Ovary (tissue), 9 donors: Measurements from ENCODE around the gene FUT4. TPM values are rescaled to one million over a fixed set of nuclear protein-coding genes. Genes with fewer than 3 reads are reported as not detected.
"Not testable (repeated sequence)": the region's sequence is repeated elsewhere in the genome, so short reads cannot be mapped to it uniquely, and the experiment has no call there.

ENCODE experiments used
- DNase-seq, 5 donors: peaks; one replicate each; pipeline ENCODE4 v3.0.0-alpha.2; 2019 to 2020
- H3K27ac ChIP-seq, 2 donors: fragments of 200-600 bp; one replicate each; pipeline versions ENCODE4 v1.5.1 to v1.8.0; 2019 to 2022
- H3K27me3 ChIP-seq: fragments of 200-600 bp; one replicate; pipeline ENCODE4 v1.8.0; 2022
- H3K36me3 ChIP-seq: fragments of 200-600 bp; sonication (generic); one replicate; pipeline ENCODE4 v1.5.1; 2019
- H3K4me1 ChIP-seq: one replicate; pipeline ENCODE4 v1.8.1; 2013; ENCODE audit warnings: mild to moderate bottlenecking, moderate library complexity; ENCODE audit not compliant: insufficient read depth
- H3K4me3 ChIP-seq: fragments of 200-600 bp; sonication (generic); one replicate; pipeline ENCODE4 v1.5.1; 2017
- H3K9me3 ChIP-seq, 2 donors: fragments of 200-600 bp in 1 of 2; sonication (generic) in 1 of 2; one replicate each; pipeline versions ENCODE4 v1.5.1 to v1.8.1; 2013 to 2019; ENCODE audit warnings: mild to moderate bottlenecking in 1 of 2, moderate library complexity in 1 of 2
- CTCF ChIP-seq, 3 donors: fragments of 450-650 bp in 2 of 3; fragments of 200-600 bp in 1 of 3; IDR thresholded peaks; one replicate each; pipeline versions ENCODE4 v1.5.1 to v1.8.0; 2016 to 2022; ENCODE audit warnings: antibody characterized with exemption in 3 of 3, mild to moderate bottlenecking in 1 of 3
- EP300 ChIP-seq: sonication (generic); formaldehyde crosslinking; IDR thresholded peaks from one replicate; pipeline ENCODE4 v1.6.1; 2017; ENCODE audit warnings: antibody characterized with exemption
- POLR2A ChIP-seq: fragments of 450-650 bp; IDR thresholded peaks from one replicate; pipeline ENCODE4 v1.6.1; 2017; ENCODE audit warnings: antibody characterized with exemption, mild to moderate bottlenecking, moderate library complexity
- WGBS, 3 donors: extraction: QIAGEN DNeasy Blood & Tissue Kit in 1 of 3; methylation state at CpG; one replicate each; pipeline versions ENCODE4 v1.1.5 to v1.1.7; 2013 to 2017; 5-methylcytosine and 5-hydroxymethylcytosine counted together
- intact Hi-C, 4 donors: fragments of 100-400 bp; cut with DNase I; formaldehyde crosslinking; loops; one replicate each; pipeline versions ENCODE4 v1.11.0 to v1.15.1; 2022 to 2023
- polyA plus RNA-seq, 2 donors: library from polyadenylated mRNA; stranded (reverse); fragments of 200-250 nt in 1 of 2; fragments of 350-450 nt in 1 of 2; fragmentation: Illumina TruSeq in 1 of 2; extraction: RNeasy Lipid Tissue Mini Kit (QIAGEN cat#74804) in 1 of 2; gene quantifications; one replicate each; pipeline ENCODE4 v1.2.3, GENCODE V29; 2013 to 2014
- total RNA-seq, 7 donors: library from RNA; depleted of rRNA in 2 of 7; stranded (reverse); fragments of >200 nt in 2 of 7; fragmentation: NEBNext Ultra II Directional in 3 of 7; extraction: Animal tissue kit (Norgen Biotek cat#: 25700) in 3 of 7; gene quantifications; one replicate each; pipeline versions ENCODE4 v1.1.0 to v1.2.4, GENCODE V29; 2016 to 2023
- donor health status: DM: no; HTN: no; CAD: no; lungs with moderate emphysema.
- donor health status: DM: no; HTN: no; CAD: no.
- donor health status: Bipolar disorder and iron deficiency.
- donor health status: DM: yes; HTN: yes; CAD: no.
- donor health status: DM: no; HTN: no; CAD: no.
- donor health status: DM: yes; HTN: yes; CAD: no.

The FUT4 gene
- total and polyA plus RNA-seq, 9 donors: 2.7 to 7.3 (median 5.7) TPM

- Histone ChIP-seq H3K27me3 (no peaks in the 10 kb centered on the region), H3K4me1 (no peaks in the 10 kb centered on the region), H3K27ac (no peak overlapping the region), H3K4me3 (no peak overlapping the region), H3K36me3 (no peaks in the 10 kb centered on the region), H3K9me3 (no peaks in the 10 kb centered on the region)
- DNase-seq: no peak
- peak; percentile 51 to 64 (median 62) for TF ChIP-seq CTCF (IDR thresholded peaks at IDR 0.05)
- TF ChIP-seq EP300: no peak
- 2 to 10% (median 6%) methylated on average over 3 of the region's 3 CpGs for WGBS, 3 donors
- intact Hi-C loops: loop anchor here in 2 of 4 donors (10.0 kb wide), 1 partner anchor 610 kb away; no protein-coding TSS in a partner anchor
These were observed 38.9 kb upstream of the FUT4 start for GRCh38 chr11:94504689-94505293.

GRCh38 chr11:94506513-94506912 lies 37.2 kb upstream of the FUT4 start:
- H3K27ac ChIP-seq, H3K4me1 ChIP-seq, H3K4me3 ChIP-seq, H3K9me3 ChIP-seq, H3K36me3 ChIP-seq, DNase-seq, H3K27me3 ChIP-seq: not testable (repeated sequence)
- 71 to 84% (median 78%) methylated on average over 5 of the region's 5 CpGs for WGBS, 3 donors
- intact Hi-C loops: loop anchor here in 2 of 4 donors (10.0 kb wide), 1 partner anchor 612 kb away; no protein-coding TSS in a partner anchor

- Histone ChIP-seq H3K27me3 (no peaks in the 10 kb centered on the region), H3K4me1 (no peaks in the 10 kb centered on the region), H3K4me3 (no peak overlapping the region), H3K27ac (no peak overlapping the region), H3K9me3 (no peaks in the 10 kb centered on the region), H3K36me3 (no peaks in the 10 kb centered on the region)
- no peak for TF ChIP-seq EP300
- TF ChIP-seq POLR2A: no peak
- TF ChIP-seq CTCF (IDR thresholded peaks at IDR 0.05): no peak
- WGBS, 3 donors: 54 to 72% (median 67%) methylated on average over 4 of the region's 4 CpGs
- intact Hi-C loops: loop anchor here in 2 of 4 donors (10.0 kb wide), 1 partner anchor 613 kb away; no protein-coding TSS in a partner anchor
- no peak for DNase-seq
These were observed 36.2 kb upstream of the FUT4 start for GRCh38 chr11:94507485-94507884.

GRCh38 chr11:94511932-94512781 lies 31.6 kb upstream of the FUT4 start, which contains the start of gene C11orf97:
Gene C11orf97 (plus strand): TSS chr11:94512461. CDS start chr11:94512529, 68 bp downstream.
- Histone ChIP-seq H3K36me3 (no peaks in the 10 kb centered on the region), H3K27me3 (no peaks in the 10 kb centered on the region), H3K9me3 (no peaks in the 10 kb centered on the region), H3K4me1 (no peaks in the 10 kb centered on the region), H3K27ac (no peak within 1 kb of the TSS), H3K4me3 (peak within 1 kb of the TSS; percentile 47)
- TF ChIP-seq CTCF (IDR thresholded peaks at IDR 0.05): no peak
- no peak for TF ChIP-seq POLR2A
- no peak for TF ChIP-seq EP300
- WGBS, 3 donors: 14 to 17% (median 15%) methylated on average over 51 to 53 of the region's 53 CpGs
- intact Hi-C loops: no loop called here
- DNase-seq: peak; percentile 51 to 76 (median 65)
